ENCODE results near the gene LMF1.
"Not testable (repeated sequence)": the region's sequence is repeated elsewhere in the genome, so short reads cannot be mapped to it uniquely, and the experiment has no call there.

LMF1 gene

GRCh38 chr16:890217-890616 lies 80.6 kb downstream of the LMF1 start:
- DNase-seq, result peak in 1 of 2 experiments; percentile 47
- TF ChIP-seq GATA1 (IDR thresholded peaks at IDR 0.05; ENCODE audit: low read depth, low read length) (no peak), POLR2A (IDR thresholded peaks at IDR 0.05; ENCODE audit: low read length) (no peak)

- TF ChIP-seq POLR2A (IDR thresholded peaks at IDR 0.05; ENCODE audit: low read length), result no peak
- TF ChIP-seq GATA1 (IDR thresholded peaks at IDR 0.05; ENCODE audit: low read depth, low read length), result no peak
- no peak for DNase-seq
Measured at GRCh38 chr16:889586-889985, 81.2 kb downstream of the LMF1 start.

- TF ChIP-seq GATA1 (IDR thresholded peaks at IDR 0.05; ENCODE audit: low read depth, low read length) (no peak), POLR2A (IDR thresholded peaks at IDR 0.05; ENCODE audit: low read length) (no peak)
- no peak for DNase-seq
Measured at GRCh38 chr16:888901-889570, 81.7 kb downstream of the LMF1 start.

GRCh38 chr16:888456-888855 lies 82.3 kb downstream of the LMF1 start:
- not testable (repeated sequence) for DNase-seq

GRCh38 chr16:887846-888245 lies 82.9 kb downstream of the LMF1 start:
- TF ChIP-seq POLR2A (IDR thresholded peaks at IDR 0.05; ENCODE audit: low read length), result no peak
- no peak for DNase-seq

GRCh38 chr16:886802-887731 lies 83.7 kb downstream of the LMF1 start:
- DNase-seq, result no peak
- TF ChIP-seq POLR2A (IDR thresholded peaks at IDR 0.05; ENCODE audit: low read length), result no peak
- no peak for TF ChIP-seq GATA1 (IDR thresholded peaks at IDR 0.05; ENCODE audit: low read depth, low read length)

GRCh38 chr16:886084-886543 lies 84.7 kb downstream of the LMF1 start:
- TF ChIP-seq GATA1 (IDR thresholded peaks at IDR 0.05; ENCODE audit: low read depth, low read length) (no peak), POLR2A (IDR thresholded peaks at IDR 0.05; ENCODE audit: low read length) (no peak)
- DNase-seq, result no peak

GRCh38 chr16:885391-885790 lies 85.4 kb downstream of the LMF1 start:
- DNase-seq, result no peak
- TF ChIP-seq POLR2A (IDR thresholded peaks at IDR 0.05; ENCODE audit: low read length) (no peak), GATA1 (IDR thresholded peaks at IDR 0.05; ENCODE audit: low read depth, low read length) (no peak)

GRCh38 chr16:884232-884631 lies 86.6 kb downstream of the LMF1 start:
- DNase-seq, result no peak
- TF ChIP-seq GATA1 (IDR thresholded peaks at IDR 0.05; ENCODE audit: low read depth, low read length) (no peak), POLR2A (IDR thresholded peaks at IDR 0.05; ENCODE audit: low read length) (no peak)

- no peak for DNase-seq
Measured at GRCh38 chr16:883781-884180, 87.0 kb downstream of the LMF1 start.

GRCh38 chr16:883340-883739 lies 87.4 kb downstream of the LMF1 start:
- TF ChIP-seq GATA1 (IDR thresholded peaks at IDR 0.05; ENCODE audit: low read depth, low read length), result no peak
- no peak for TF ChIP-seq POLR2A (IDR thresholded peaks at IDR 0.05; ENCODE audit: low read length)
- DNase-seq, result no peak

More at GRCh38 chr16:883781-884180, 87.0 kb downstream of the LMF1 start:
- TF ChIP-seq GATA1 (IDR thresholded peaks at IDR 0.05; ENCODE audit: low read depth, low read length) (no peak), POLR2A (IDR thresholded peaks at IDR 0.05; ENCODE audit: low read length) (no peak)

- DNase-seq, result not testable (repeated sequence)
Measured at GRCh38 chr16:882671-883070, 88.1 kb downstream of the LMF1 start.

GRCh38 chr16:882256-882655 lies 88.5 kb downstream of the LMF1 start:
- no peak for DNase-seq
- TF ChIP-seq POLR2A (IDR thresholded peaks at IDR 0.05; ENCODE audit: low read length), result no peak
- TF ChIP-seq GATA1 (IDR thresholded peaks at IDR 0.05; ENCODE audit: low read depth, low read length), result no peak

GRCh38 chr16:881219-882097 lies 89.3 kb downstream of the LMF1 start:
- DNase-seq, result no peak

More at GRCh38 chr16:881219-882097, 89.3 kb downstream of the LMF1 start:
- TF ChIP-seq POLR2A (IDR thresholded peaks at IDR 0.05; ENCODE audit: low read length), result no peak
- no peak for TF ChIP-seq GATA1 (IDR thresholded peaks at IDR 0.05; ENCODE audit: low read depth, low read length)
